HG02759 (cell line): Measurements from ENCODE around the gene RNF121.

Experiments
- ATAC-seq: cut with Tn5 transposase; IDR thresholded peaks from one replicate; pipeline ENCODE4 v1.9.1; 2021; ENCODE audit warnings: mild to moderate bottlenecking, moderate library complexity; ENCODE audit not compliant: unreplicated experiment

The RNF121 gene

GRCh38 chr11:72026090-72026489, 97.2 kb downstream of the RNF121 start:
- no peak for ATAC-seq

DNA sequence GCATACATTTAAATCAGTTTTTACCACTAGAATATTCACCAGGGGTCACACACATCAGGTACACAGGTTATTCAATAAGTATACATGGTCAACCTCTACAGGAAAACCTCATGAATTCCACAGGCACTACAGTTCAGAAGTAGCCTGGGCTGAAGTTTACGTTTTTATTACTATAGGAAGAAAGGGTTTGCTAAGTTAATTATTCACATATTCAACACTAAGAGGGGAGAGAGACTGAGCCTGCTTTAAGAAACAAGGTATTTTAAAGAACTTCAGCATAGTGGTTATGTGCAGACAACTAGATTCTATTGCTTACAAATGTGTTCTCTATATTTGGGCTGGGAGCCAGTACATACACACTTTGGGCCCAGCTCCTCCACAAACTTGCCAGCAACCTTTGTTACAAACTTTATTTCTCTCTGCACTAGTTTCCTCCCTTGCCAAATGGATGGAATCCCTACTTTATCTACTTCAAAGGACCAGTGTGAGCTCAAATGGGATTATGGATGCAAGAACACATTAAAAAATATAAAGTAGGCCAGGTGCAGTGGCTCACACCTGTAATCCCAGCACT, 101.7 kb downstream of the RNF121 start:
- ATAC-seq = no peak

DNA sequence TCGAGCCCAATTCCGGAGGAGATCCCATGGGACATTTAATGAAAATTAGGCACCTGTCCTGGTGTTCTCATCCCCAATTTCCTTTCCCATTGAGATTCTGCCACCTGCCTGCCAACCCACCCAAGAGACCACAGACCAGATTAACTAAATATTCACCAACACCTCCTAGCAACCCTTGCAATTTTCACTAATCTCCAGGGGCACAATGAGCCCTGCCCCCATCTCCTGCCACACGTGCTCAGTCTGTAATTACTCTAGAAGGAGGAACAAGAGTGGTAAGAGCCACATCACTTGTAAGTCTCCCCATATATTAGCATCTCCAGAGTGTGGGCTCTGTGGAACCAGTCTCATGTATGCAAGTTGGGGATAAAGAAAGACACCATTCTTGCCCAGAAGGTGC, 107.8 kb downstream of the RNF121 start:
- ATAC-seq = no peak

GRCh38 chr11:72037554-72038311, 108.9 kb downstream of the RNF121 start:
- no peak for ATAC-seq

GRCh38 chr11:72038491-72038890, 109.6 kb downstream of the RNF121 start:
- ATAC-seq = no peak

GRCh38 chr11:72039031-72039855, 110.4 kb downstream of the RNF121 start:
- ATAC-seq = no peak

GRCh38 chr11:72039856-72040401, 111.1 kb downstream of the RNF121 start:
- ATAC-seq = no peak

GRCh38 chr11:72040491-72041363, 111.9 kb downstream of the RNF121 start:
- ATAC-seq = peak; percentile 36

DNA sequence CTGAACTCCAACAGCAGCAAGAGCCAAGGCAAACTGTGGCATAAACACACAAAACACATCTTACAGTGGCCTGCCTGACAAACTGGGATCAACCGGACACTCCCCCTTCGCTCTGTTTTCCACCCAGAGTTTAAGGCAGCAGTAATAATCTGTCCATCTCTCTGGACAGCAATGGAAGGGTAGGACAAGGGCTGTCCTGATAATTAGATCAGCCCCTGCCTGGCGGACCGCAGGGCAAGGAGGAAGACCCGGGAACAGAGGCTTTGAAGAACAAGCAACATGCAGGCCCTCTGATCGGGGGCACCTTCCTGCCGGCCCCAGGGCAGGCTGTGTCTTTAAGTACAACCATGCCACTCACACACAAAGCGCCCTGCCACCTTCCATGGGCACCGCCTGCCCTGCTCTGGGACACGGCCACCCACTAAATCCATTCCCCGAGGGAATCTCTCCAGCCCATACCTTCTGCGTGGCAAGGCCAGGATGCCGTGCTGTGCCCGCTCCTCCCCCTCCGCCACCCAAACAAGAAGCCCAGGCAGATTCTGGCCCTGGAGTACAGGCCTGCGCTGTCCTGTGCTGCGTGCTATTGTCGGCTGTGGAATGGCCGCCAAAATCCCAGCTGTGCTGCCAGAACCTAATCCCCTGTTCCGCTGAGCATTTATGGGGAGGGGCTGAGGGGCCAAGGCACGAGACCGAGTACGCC, 112.7 kb downstream of the RNF121 start:
- peak; percentile 36 for ATAC-seq

DNA sequence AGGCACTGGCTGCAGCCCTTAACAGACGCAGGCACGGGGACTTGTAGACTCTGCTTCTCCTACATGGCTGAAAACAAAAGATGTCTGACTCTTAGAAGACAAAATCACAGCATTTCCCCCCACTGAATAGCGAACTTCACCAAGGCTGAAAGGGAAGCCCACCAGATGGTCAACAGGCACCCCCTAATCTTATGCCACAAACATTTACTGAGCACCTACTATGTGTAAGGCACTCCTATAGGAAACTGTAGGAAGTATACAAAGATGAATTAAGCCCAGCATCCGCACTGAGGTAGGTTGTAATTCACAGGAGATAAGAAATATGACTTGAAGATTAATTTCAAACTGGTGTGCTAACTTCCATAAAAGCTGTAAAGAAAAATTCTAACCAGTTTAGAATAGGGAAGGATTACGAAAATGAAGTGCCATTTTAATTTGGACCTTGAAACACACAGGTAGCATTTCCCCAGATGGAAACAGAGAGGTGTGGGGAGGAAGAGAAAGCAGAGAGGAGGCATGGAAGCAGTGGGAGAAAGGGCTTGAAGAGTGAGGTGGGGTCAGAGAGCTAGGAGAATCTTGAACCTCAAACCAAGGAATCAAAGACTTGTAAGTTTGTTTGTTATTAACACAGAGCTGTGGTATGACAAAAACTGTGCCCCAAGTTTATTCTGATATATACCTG, 113.4 kb downstream of the RNF121 start:
- peak; percentile 2 for ATAC-seq

DNA sequence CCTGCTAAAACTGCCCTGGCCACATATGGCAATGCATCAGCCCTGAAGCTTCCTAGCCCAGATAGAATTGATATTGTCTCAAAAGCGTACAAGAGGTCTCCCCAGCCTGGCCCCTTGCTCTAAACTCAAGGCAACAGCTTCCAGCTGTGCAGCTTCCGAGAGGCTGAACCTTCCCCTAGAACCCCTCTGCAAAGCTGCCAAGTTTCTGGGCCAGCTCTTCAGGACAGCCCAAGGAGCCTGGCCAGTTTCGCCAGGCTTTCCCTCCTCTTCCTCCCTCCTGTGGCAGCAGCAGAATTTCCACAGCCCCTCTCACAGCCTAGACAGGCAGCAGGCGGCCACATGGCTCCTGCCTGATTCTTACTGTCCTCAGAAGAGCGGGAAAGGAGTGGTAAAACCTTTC, 117.0 kb downstream of the RNF121 start:
- no peak for ATAC-seq
